Camera-type eye (tissue), 1 donor: Measurements from ENCODE around the gene NIP7. TPM values are rescaled to one million over a fixed set of nuclear protein-coding genes. Genes with fewer than 3 reads are reported as not detected.

Experiments used
- total RNA-seq: library from RNA; depleted of rRNA; stranded (reverse); fragments of >200 nt; gene quantifications from one replicate; pipeline ENCODE4 v1.2.3, GENCODE V29; 2014

NIP7 gene
- total RNA-seq: 13.0 TPM

DNA sequence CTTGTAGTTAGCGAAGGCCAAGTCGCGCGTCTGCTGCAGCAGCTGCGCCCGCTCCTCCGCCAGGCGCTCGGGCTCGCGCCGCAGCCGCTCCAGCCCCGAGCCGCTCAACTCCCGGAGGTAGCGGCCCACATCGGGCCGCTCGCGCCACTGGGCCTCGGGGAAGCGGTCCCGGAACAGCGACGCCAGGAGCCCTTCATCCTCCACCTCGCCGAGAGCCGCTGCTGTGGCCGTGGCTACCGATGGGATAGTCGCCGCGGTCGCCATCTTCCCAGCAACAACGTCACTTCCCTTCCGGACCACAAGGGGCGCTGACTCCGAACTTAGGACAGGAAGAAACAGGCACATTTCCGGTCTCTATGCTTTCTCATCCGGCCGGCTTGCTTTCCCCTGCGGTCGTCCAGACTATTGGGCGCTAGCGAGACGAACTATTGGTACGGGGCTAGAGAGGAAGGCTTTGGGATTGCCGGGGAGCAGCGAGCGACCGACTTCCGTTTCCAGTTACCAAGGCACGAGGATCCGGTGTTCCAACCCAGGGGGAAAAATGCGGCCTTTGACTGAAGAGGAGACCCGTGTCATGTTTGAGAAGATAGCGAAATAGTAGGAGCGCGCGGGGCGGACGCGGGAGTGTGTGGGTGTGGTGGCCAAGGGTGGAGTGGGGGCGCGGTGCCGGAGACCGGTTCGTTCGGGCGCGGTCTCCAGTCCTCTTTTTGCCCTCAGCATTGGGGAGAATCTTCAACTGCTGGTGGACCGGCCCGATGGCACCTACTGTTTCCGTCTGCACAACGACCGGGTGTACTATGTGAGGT lies at the start of gene NIP7, which contains the start of gene COG8:
TSS of gene NIP7 (plus strand) at position 484 of the 806 bp plus-strand sequence. CDS start at position 542, 58 bp downstream.
TSS of gene COG8 (minus strand) at position 276 of the 806 bp plus-strand sequence. CDS start at position 264, 12 bp downstream.

DNA sequence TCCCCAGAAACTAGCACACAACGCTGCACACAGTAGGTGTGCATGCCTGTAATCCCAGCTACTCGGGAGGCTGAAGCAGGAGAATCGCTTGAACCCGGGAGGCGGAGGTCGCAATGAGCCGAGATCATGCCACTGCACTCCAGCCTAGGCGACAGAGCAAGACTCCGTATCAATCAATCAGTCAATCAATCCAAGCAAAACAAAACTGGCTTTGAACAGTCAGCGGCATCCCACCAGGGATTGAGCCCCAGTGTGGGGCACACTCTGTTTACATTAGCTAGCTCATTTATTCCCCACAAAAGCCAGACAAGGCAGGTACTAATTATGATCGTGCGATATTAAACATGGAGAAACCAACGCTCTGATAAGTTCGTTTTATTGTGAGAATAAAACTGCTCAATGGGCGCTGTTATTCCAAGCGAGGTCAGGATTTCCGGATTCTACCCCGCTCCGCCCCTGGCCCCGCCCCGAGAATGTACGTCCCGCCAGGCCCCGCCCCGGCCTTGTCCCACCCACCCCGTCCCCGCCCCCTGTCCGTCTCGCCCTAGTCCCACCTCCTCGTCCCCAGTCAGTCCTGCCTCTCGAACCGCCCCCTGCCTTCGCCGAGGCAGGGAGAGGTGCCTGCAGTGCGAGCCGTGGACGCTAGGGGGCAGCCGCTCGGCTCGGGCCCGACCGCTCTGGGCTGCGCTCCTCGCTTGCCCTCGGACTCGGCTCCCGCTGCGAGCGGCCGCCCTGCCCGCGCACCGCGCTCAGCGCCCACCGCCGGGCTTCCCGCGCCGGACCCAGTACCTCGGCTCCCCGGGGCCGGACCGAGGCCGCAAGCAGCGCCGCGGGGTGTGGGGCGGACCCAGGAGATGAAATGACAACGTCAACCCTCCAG lies 28.7 kb upstream of the NIP7 start, which contains the start of gene VPS4A:
TSS of gene VPS4A (plus strand) at position 698 of the 880 bp plus-strand sequence. CDS start at position 860, 162 bp downstream.

DNA sequence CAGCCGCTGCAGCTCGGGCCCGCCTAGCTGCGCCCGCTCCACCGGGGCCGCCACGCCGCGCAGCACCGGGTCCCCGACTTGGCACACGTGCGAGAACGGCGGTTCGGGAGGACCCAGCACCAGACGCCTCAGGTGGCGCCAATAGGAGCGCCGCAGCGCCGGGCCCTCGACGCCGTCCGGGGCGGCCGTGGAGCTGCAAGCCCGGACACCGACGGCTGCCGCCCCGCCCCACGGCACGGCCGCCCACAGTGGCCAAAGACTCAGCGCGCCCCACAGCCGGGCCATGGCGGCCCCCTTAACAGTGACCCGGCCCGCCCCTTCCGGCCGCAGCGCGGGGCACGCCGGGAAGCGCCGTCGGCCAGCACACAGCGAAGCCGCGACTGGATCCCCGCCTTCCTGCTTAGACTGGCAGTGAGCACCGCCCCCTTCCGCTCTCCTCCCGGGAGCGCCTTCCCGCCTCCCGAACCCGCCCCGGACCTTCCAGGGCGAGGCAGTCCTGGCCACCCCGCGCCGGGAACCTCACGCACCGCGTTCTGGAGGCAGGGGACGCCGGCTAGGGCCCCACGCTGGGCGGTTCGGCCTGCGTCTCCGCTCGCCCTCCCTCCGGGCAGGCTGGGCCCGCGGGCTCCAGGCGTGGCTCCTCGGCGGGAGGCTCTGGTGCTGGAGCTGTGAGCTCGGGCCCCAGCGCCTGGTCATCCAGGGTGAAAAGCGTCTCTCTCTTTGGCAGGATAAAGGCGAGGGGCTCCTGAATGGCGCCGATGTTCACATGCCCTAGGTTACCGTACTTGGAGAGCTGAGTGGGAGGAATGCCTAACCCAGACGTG lies 9.1 kb upstream of the NIP7 start, which contains the start of gene PDF:
TSS of gene PDF (minus strand) at position 303 of the 824 bp plus-strand sequence. CDS start at position 285, 18 bp downstream.

DNA sequence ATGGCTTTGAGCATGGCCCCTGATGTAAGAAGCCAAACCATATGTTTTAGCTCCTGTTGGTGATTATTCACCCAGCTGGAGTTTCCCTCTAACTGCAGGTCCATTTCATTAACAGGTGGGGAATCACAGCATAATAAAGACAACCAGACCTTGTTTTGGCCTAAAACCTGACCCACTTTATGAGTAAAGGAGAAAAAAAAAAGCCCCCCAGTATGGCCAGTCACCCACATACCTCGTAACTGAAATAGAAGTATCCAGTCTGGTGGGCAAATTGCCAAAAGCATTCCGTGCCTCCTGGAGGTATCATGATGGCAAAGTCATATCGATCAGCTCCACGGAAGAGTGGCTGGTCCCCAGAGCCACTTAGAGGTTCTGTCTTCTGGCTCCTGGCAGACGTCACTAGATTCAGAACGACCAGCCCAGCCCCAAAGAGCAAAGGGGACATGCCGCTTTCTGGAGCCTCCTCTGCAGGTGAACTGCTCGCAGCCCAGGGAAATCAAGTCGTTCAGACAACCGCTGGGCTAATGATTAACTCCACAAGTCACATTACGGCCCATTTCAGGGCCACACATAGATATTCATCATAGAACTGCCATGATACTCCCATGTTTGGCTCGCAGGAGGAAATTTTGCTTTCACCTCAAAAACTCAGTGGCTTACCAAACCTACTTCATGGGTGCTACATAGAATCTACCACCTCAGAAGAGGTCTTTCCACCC lies 11.9 kb downstream of the NIP7 start, which contains the start of gene TMED6:
TSS of gene TMED6 (minus strand) at position 478 of the 719 bp plus-strand sequence. CDS start at position 445, 33 bp downstream.

Other genes starting within 250 kb of the NIP7 start
- 4.1 TPM for gene HAS3, start 234.1 kb upstream of the NIP7 start, total RNA-seq
- 93.7 TPM for gene CHTF8, start 207.2 kb upstream of the NIP7 start, total RNA-seq
- gene UTP4, start 207.1 kb upstream of the NIP7 start, total RNA-seq: 27.8 TPM
- 60.4 TPM for gene SNTB2, start 152.6 kb upstream of the NIP7 start, total RNA-seq
- gene VPS4A, start 28.4 kb upstream of the NIP7 start, total RNA-seq: 27.5 TPM
- 18.0 TPM for gene PDF, start 9.2 kb upstream of the NIP7 start, total RNA-seq
- gene COG8, start 208 bp upstream of the NIP7 start, total RNA-seq: 65.3 TPM
- gene TMED6, start 12.0 kb downstream of the NIP7 start, total RNA-seq: not detected
- gene TERF2, start 46.2 kb downstream of the NIP7 start, total RNA-seq: 35.1 TPM
- 43.5 TPM for gene CYB5B, start 84.8 kb downstream of the NIP7 start, total RNA-seq
- gene NFAT5, start 226.2 kb downstream of the NIP7 start, total RNA-seq: 79.0 TPM